ENCODE data around the gene TXNL4A.

- TF ChIP-seq ZBTB33 (IDR thresholded peaks at IDR 0.05; ENCODE audit: extremely low read depth, insufficient replicate concordance, low read length) (no peak), EZH2phosphoT487 (IDR thresholded peaks at IDR 0.05; ENCODE audit: borderline replicate concordance) (no peak), POLR2A (IDR thresholded peaks at IDR 0.05; ENCODE audit: borderline replicate concordance, extremely low read depth, insufficient read depth, insufficient read length) (no peak), ZNF274 (IDR thresholded peaks at IDR 0.05; ENCODE audit: low read depth, low read length) (no peak), SIN3A (IDR thresholded peaks at IDR 0.05; ENCODE audit: low read depth) (no peak), POLR2AphosphoS5 (IDR thresholded peaks at IDR 0.05; ENCODE audit: low read depth, low read length) (no peak), SP1 (IDR thresholded peaks at IDR 0.05; ENCODE audit: low read depth) (no peak), TCF7L2 (IDR thresholded peaks at IDR 0.05; ENCODE audit: borderline replicate concordance, extremely low read depth, insufficient read depth, insufficient read length) (no peak), JUND (IDR thresholded peaks at IDR 0.05) (no peak)
- TF ChIP-seq, protein P1, sequence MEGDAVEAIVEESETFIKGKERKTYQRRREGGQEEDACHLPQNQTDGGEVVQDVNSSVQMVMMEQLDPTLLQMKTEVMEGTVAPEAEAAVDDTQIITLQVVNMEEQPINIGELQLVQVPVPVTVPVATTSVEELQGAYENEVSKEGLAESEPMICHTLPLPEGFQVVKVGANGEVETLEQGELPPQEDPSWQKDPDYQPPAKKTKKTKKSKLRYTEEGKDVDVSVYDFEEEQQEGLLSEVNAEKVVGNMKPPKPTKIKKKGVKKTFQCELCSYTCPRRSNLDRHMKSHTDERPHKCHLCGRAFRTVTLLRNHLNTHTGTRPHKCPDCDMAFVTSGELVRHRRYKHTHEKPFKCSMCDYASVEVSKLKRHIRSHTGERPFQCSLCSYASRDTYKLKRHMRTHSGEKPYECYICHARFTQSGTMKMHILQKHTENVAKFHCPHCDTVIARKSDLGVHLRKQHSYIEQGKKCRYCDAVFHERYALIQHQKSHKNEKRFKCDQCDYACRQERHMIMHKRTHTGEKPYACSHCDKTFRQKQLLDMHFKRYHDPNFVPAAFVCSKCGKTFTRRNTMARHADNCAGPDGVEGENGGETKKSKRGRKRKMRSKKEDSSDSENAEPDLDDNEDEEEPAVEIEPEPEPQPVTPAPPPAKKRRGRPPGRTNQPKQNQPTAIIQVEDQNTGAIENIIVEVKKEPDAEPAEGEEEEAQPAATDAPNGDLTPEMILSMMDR (IDR thresholded peaks at IDR 0.05 in 2 of 3, conservative IDR thresholded peaks at IDR 0.05 in 1 of 3; ENCODE audit: borderline replicate concordance in 1 of 3, insufficient read depth in 1 of 3, low read depth in 2 of 3, low read length in 2 of 3) = no peak
- TF ChIP-seq, protein P2, sequence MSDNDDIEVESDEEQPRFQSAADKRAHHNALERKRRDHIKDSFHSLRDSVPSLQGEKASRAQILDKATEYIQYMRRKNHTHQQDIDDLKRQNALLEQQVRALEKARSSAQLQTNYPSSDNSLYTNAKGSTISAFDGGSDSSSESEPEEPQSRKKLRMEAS (IDR thresholded peaks at IDR 0.05) = no peak
Observed at GRCh38 chr18:79943608-79944125, 44.7 kb downstream of the TXNL4A start.
